GM23248 (cell line): ENCODE data around the gene TRPM3. TPM values are rescaled to one million over a fixed set of nuclear protein-coding genes. Genes with fewer than 3 reads are reported as not detected.

Experiments
- DNase-seq: peaks from one replicate; pipeline ENCODE4 v3.0.0-alpha.2; 2015
- H2AFZ ChIP-seq: fragments of 200-600 bp; sonication (generic); 2 replicates; pipeline ENCODE4 v1.6.1; 2016; ENCODE audit warnings: antibody characterized with exemption
- H3F3A ChIP-seq: fragments of 200-600 bp; sonication (generic); 2 replicates; pipeline ENCODE4 v1.6.1; 2016; ENCODE audit warnings: mild to moderate bottlenecking, antibody characterized with exemption, mixed run types; ENCODE audit not compliant: insufficient read depth
- H3K27ac ChIP-seq: fragments of 200-600 bp; sonication (generic); 2 replicates; pipeline ENCODE4 v1.5.1; 2016; ENCODE audit warnings: mild to moderate bottlenecking
- H3K27me3 ChIP-seq: fragments of 200-600 bp; sonication (generic); replicated peaks from 2 replicates; pipeline ENCODE4 v1.6.1; 2016; ENCODE audit warnings: mild to moderate bottlenecking; ENCODE audit not compliant: insufficient read depth
- H3K36me3 ChIP-seq: fragments of 200-600 bp; sonication (generic); 2 replicates; pipeline ENCODE4 v1.6.1; 2016; ENCODE audit warnings: low read depth, mild to moderate bottlenecking
- H3K4me1 ChIP-seq: fragments of 200-600 bp; sonication (generic); 2 replicates; pipeline ENCODE4 v1.6.1; 2016; ENCODE audit warnings: mild to moderate bottlenecking; ENCODE audit not compliant: insufficient read depth
- H3K4me2 ChIP-seq: fragments of 200-600 bp; sonication (generic); one replicate; pipeline ENCODE4 v1.6.1; 2016; ENCODE audit warnings: mild to moderate bottlenecking; ENCODE audit not compliant: unreplicated experiment
- H3K4me3 ChIP-seq: fragments of 200-600 bp; sonication (generic); 2 replicates; pipeline ENCODE4 v1.5.1; 2016; ENCODE audit warnings: mild to moderate bottlenecking
- H3K79me2 ChIP-seq: fragments of 200-600 bp; sonication (generic); 2 replicates; pipeline ENCODE4 v1.6.1; 2016; ENCODE audit warnings: mild to moderate bottlenecking; ENCODE audit not compliant: insufficient read depth
- H3K9ac ChIP-seq: fragments of 200-600 bp; sonication (generic); 2 replicates; pipeline ENCODE4 v1.6.1; 2016; ENCODE audit warnings: mild to moderate bottlenecking
- H3K9me2 ChIP-seq: fragments of 200-600 bp; sonication (generic); 2 replicates; pipeline ENCODE4 v1.6.1; 2016; ENCODE audit warnings: mixed run types, mild to moderate bottlenecking, moderate library complexity; ENCODE audit not compliant: insufficient read depth
- H3K9me3 ChIP-seq: fragments of 200-600 bp; sonication (generic); one replicate; pipeline ENCODE4 v1.6.1; 2017; ENCODE audit warnings: low read depth
- H4K20me1 ChIP-seq: fragments of 200-600 bp; sonication (generic); 2 replicates; pipeline ENCODE4 v1.6.0; 2016; ENCODE audit not compliant: insufficient read depth
- EZH2 ChIP-seq: fragments of 200-600 bp; sonication (generic); IDR thresholded peaks from 2 replicates; pipeline ENCODE4 v1.6.1; 2018; ENCODE audit warnings: antibody characterized with exemption, mild to moderate bottlenecking; ENCODE audit not compliant: insufficient read depth, poor library complexity, severe bottlenecking
- EZH2phosphoT487 ChIP-seq: fragments of 200-600 bp; sonication (generic); IDR thresholded peaks from 2 replicates; pipeline ENCODE4 v1.6.1; 2018; ENCODE audit warnings: antibody characterized with exemption, moderate library complexity, mild to moderate bottlenecking, low read depth; ENCODE audit not compliant: insufficient read depth
- WGBS, 2 experiments: methylation state at CpG; one replicate each; pipeline ENCODE4 v1.1.6; 2015 to 2017; ENCODE audit warnings: low lambda C conversion rate in 2 of 2, low coverage in 1 of 2; ENCODE audit errors: missing lambda C conversion rate in 2 of 2; 5-methylcytosine and 5-hydroxymethylcytosine counted together
- in situ Hi-C: fragments of 300-500 bp; cut with MboI; formaldehyde crosslinking; loops from 2 replicates; pipeline ENCODE4 v1.15.0; 2020
- polyA plus RNA-seq: library from polyadenylated mRNA; unstranded; fragments of >200 nt; fragmentation: Nextera tagmentation; extraction: Ambion mirVana; gene quantifications from 2 replicates; pipeline ENCODE4 v1.2.1, GENCODE V29; 2016
- total RNA-seq: library from RNA; depleted of rRNA; stranded (reverse); fragments of >200 nt; shearing (Covaris generic); gene quantifications from 2 replicates; pipeline ENCODE4 v1.2.3, GENCODE V29; 2014

Gene TRPM3
- total and polyA plus RNA-seq, 2 experiments from 2014 or later = not detected

DNA sequence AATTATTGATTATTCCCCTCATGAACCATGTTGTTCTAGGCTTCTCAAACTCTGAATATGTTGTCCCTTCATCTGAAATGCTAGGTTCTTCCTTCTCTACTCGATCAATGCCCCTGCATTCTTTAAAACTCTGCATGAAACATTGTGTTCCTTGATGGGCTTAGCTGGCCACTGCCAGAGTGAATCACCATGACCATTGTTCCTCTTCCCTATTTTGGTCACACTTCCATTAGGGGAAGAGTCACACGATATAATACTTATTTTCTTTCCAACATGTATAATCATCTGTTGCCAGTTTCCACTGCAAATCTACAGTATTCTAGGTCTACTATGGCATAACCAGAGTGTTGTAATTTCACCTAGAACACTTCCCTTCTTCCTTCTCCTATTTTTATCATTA lies 247.9 kb downstream of the TRPM3 start:
- Histone ChIP-seq H3F3A (no peaks in the 10 kb centered on the region), H3K9me2 (no peaks in the 10 kb centered on the region), H3K4me2 (no peak overlapping the region), H4K20me1 (no peaks in the 10 kb centered on the region), H3K36me3 (no peaks in the 10 kb centered on the region), H3K9me3 (no peaks in the 10 kb centered on the region), H2AFZ (no peak overlapping the region), H3K27me3 (peaks cover 21% of the 10 kb centered on the region), H3K9ac (no peak overlapping the region), H3K4me1 (no peaks in the 10 kb centered on the region), H3K79me2 (no peaks in the 10 kb centered on the region), H3K27ac (no peak overlapping the region), H3K4me3 (no peak overlapping the region)
- TF ChIP-seq EZH2 (no peak), EZH2phosphoT487 (no peak)
- in situ Hi-C loops = no loop called here
- DNase-seq = no peak
- 20 to 39% methylated on average over 2 of the region's 2 CpGs for WGBS, 2 experiments

DNA sequence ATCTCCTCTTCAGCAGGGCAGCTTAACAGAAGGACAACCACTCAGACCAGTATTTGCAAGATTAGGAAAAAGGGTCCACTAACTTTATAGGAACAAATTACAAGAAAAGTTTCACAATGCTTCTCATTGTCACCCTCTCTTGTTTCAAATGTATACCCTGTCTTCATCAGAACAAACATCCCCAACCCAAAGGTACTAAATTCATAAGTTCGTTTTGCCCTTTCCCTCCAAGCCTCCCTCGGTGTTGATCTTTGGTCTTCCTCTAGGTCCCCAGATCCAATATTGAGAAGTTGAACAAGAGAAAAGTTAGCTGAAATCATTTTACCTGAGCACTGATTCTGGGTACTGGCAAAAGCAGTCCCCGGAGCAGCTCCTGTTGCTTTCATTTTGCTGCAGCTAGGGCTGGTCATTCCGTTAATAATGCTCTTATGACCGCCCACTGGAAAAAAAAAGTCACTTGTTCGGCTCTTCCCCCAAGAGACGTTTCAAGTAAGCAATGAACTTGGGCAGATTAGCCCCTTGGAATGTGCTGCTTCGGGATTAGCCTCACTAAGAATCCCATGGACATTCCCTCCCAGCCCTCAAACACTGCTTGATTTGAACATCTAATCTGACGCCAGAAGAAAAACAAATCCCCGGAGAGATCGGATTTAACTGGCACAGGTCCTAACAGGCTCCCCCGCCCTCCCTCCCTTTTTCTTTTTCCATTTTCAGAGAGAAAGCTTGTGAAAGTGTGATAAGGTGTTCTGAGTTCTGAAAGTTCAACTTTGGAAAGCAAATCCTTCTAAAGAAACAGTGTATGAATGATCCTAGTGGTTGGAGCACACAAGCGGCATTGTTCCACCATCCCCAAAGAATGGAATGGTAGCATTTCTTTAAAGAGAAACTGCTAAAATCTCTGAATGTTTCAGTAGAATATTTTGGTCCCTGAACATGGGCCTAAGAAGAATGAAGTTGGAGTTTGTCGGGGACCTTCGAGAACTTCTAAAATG lies 252.5 kb downstream of the TRPM3 start:
- Histone ChIP-seq H3F3A (no peaks in the 10 kb centered on the region), H4K20me1 (no peaks in the 10 kb centered on the region), H3K4me3 (no peak overlapping the region), H2AFZ (no peak overlapping the region), H3K79me2 (no peaks in the 10 kb centered on the region), H3K36me3 (no peaks in the 10 kb centered on the region), H3K4me2 (no peak overlapping the region), H3K9me2 (no peaks in the 10 kb centered on the region), H3K27me3 (peaks cover 33% of the 10 kb centered on the region), H3K4me1 (no peaks in the 10 kb centered on the region), H3K9me3 (no peaks in the 10 kb centered on the region), H3K9ac (no peak overlapping the region), H3K27ac (no peak overlapping the region)
- TF ChIP-seq EZH2phosphoT487 (no peak), EZH2 (no peak)
- in situ Hi-C loops = no loop called here
- 62 to 63% methylated on average over 15 of the region's 15 CpGs for WGBS, 2 experiments
- DNase-seq = no peak

DNA sequence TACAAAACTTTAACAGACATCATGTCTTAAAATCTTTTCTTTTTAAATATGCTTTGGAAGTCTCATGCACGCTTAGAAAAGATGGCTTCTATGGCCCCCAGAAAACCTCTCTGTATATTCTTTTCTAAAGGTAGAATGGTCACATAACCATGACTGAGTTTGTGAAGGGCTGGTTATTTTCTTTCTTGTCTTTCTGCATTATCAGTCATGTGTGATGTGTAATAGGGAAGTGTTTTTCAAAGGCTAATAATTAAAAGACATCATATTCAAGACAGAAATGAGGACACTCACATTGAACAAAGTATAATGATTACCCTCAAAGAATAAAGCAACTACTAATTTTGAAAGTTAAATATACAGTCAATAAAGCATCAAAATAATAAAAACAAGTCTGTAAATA lies 253.4 kb downstream of the TRPM3 start:
- in situ Hi-C loops = no loop called here
- WGBS, 2 experiments = 52 to 59% methylated on average over 1 of the region's 1 CpG
- H3K4me3 ChIP-seq = no peak overlapping the region

DNA sequence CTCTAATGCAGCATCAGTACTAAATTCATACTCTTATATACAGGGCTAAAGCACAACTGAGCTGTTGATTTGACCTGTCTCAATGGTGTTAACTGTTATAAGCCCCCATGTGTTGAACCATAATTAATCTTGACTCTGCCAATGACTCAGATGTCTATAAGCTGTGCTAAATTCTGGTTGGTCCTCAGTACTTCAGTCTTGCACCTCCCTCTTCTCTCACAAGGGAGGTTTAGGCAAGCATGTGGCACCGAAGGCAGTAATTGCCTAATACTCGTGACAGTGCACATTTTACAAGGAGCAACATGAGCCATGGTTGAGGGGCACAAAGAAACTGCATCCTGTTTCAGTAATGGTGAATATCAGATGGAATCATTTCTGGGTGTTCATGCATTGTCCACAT lies 255.9 kb downstream of the TRPM3 start:
- no peak for DNase-seq
- H3K4me1 ChIP-seq = no peaks in the 10 kb centered on the region
- no peak overlapping the region for H3K27ac ChIP-seq
- no peak overlapping the region for H3K9ac ChIP-seq
- H4K20me1 ChIP-seq = no peaks in the 10 kb centered on the region
- WGBS, 2 experiments = 70 to 71% methylated on average over 2 of the region's 2 CpGs
- H3K4me2 ChIP-seq = no peak overlapping the region
- peaks cover 35% of the 10 kb centered on the region for H3K27me3 ChIP-seq
- H3K36me3 ChIP-seq = no peaks in the 10 kb centered on the region
- no peak overlapping the region for H2AFZ ChIP-seq
- in situ Hi-C loops = no loop called here
- no peaks in the 10 kb centered on the region for H3K9me3 ChIP-seq
- H3K9me2 ChIP-seq = no peaks in the 10 kb centered on the region
- no peaks in the 10 kb centered on the region for H3K79me2 ChIP-seq
- no peak for TF ChIP-seq EZH2phosphoT487
- TF ChIP-seq EZH2 = no peak
- H3F3A ChIP-seq = no peaks in the 10 kb centered on the region
- no peak overlapping the region for H3K4me3 ChIP-seq

More for the DNA sequence above, 253.4 kb downstream of the TRPM3 start:
- Histone ChIP-seq H3K27me3 (peaks cover 33% of the 10 kb centered on the region), H3K9me2 (no peaks in the 10 kb centered on the region), H3K9me3 (no peaks in the 10 kb centered on the region), H3K79me2 (no peaks in the 10 kb centered on the region), H3K27ac (no peak overlapping the region), H3K4me2 (no peak overlapping the region), H2AFZ (no peak overlapping the region), H4K20me1 (no peaks in the 10 kb centered on the region), H3F3A (no peaks in the 10 kb centered on the region), H3K4me1 (no peaks in the 10 kb centered on the region), H3K9ac (no peak overlapping the region), H3K36me3 (no peaks in the 10 kb centered on the region)
- no peak for DNase-seq
- TF ChIP-seq EZH2 (no peak), EZH2phosphoT487 (no peak)
